ENCODE results near the gene PATL2.

GRCh38 chr15:44705986-44706385 lies 5.1 kb downstream of the PATL2 start:
- TF ChIP-seq CTCF (IDR thresholded peaks at IDR 0.05) (no peak; the same call in 1 of the 2 replicates), POLR2AphosphoS5 (IDR thresholded peaks at IDR 0.05; ENCODE audit: low read depth, low read length) (no peak)

Data from Panc1 (cell line).